ENCODE results near the gene ADIPOR2. TPM values are rescaled to one million over a fixed set of nuclear protein-coding genes. Genes with fewer than 3 reads are reported as not detected.

The ADIPOR2 gene
- total RNA-seq, 2 experiments from 2014 or later = 66.4 to 68.8 TPM

- CTCF ChIA-PET = no interaction called here
Observed at GRCh38 chr12:1830981-1831963, 140.4 kb downstream of the ADIPOR2 start.

GRCh38 chr12:1832801-1833595, 142.1 kb downstream of the ADIPOR2 start:
- POLR2A ChIA-PET = no interaction called here
- CTCF ChIA-PET = no interaction called here

More at GRCh38 chr12:1830981-1831963, 140.4 kb downstream of the ADIPOR2 start:
- POLR2A ChIA-PET = no interaction called here

GRCh38 chr12:1833596-1834028, 142.7 kb downstream of the ADIPOR2 start:
- POLR2A ChIA-PET = no interaction called here
- CTCF ChIA-PET = no interaction called here

GRCh38 chr12:1834186-1834925, 143.5 kb downstream of the ADIPOR2 start:
- CTCF ChIA-PET = no interaction called here

GRCh38 chr12:1835211-1836131, 144.6 kb downstream of the ADIPOR2 start:
- ChIA-PET POLR2A (no interaction called here), CTCF (no interaction called here)

More at GRCh38 chr12:1834186-1834925, 143.5 kb downstream of the ADIPOR2 start:
- POLR2A ChIA-PET = no interaction called here

- ChIA-PET POLR2A (no interaction called here), CTCF (no interaction called here)
Observed at GRCh38 chr12:1836241-1836803, 145.5 kb downstream of the ADIPOR2 start.

GRCh38 chr12:1836854-1837421, 146.1 kb downstream of the ADIPOR2 start:
- ChIA-PET CTCF (no interaction called here), POLR2A (no interaction called here)

GRCh38 chr12:1837541-1838204, 146.8 kb downstream of the ADIPOR2 start:
- ChIA-PET POLR2A (no interaction called here), CTCF (interaction anchor here (0.7 kb wide), 1 partner anchor 102 kb away, joined by 3 read pairs; no protein-coding TSS in a partner anchor)

Other genes starting within 250 kb of the ADIPOR2 start
- 10 to 100 TPM; 21.4 to 21.8 TPM for gene FBXL14, start 96.5 kb upstream of the ADIPOR2 start, total RNA-seq
- gene WNT5B, start 61.8 kb upstream of the ADIPOR2 start, total RNA-seq = not detected
- not detected for gene LRTM2, start 129.5 kb downstream of the ADIPOR2 start, total RNA-seq
- gene CACNA2D4, start 227.6 kb downstream of the ADIPOR2 start, total RNA-seq = 1 to 10 TPM; 4.1 to 6.2 TPM